ENCODE data around the gene SLC26A5.
A peak's percentile ranks its signal among the peaks of the same experiment; 100 is the strongest.

DNA sequence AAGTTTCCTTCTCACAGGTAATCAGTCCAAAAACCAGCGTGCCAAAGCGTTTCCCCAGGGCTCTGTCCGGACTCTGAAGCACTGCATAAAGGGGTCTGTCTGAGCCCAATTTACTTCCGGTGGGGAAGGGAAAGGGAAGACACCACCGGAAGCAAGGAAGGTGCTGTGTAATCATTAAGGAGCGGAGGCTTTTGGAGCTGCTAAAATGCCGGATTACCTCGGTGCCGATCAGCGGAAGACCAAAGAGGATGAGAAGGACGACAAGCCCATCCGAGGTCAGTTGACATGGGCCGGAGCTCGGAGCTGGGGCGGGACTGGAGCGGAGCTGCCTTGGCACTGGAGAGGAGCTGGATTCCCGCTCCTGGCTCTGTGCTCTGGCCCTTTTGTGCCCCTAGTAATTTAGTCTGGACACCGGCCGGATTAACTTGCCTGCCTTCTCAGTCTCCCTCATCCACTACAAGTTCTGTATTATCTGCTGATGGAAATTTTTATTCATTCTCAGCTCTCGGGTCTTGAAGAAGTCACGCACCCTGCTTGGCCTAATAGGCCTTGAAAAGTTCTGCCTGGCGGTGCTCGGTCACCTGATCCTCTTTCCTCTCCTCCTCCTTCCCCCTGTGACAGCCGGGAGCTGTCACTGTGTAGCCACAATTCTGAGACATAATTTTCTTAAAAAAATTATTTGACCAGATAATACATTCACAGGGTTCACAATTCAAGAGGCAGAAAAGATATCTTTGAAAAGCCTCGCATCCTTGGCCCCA lies 98.3 kb downstream of the SLC26A5 start, which contains the start of gene PSMC2:
- TF ChIP-seq CTCF (IDR thresholded peaks at IDR 0.05; ENCODE audit: control extremely low read depth in 1 of 3, insufficient read depth in 1 of 3, low read depth in 1 of 3, low read length in 3 of 3): no peak
- TF ChIP-seq POLR2A (IDR thresholded peaks at IDR 0.05; ENCODE audit: control extremely low read depth in 1 of 2, low read depth in 2 of 2, low read length in 2 of 2): peak; percentile 44 to 88
- no peak for TF ChIP-seq CEBPB (IDR thresholded peaks at IDR 0.05; ENCODE audit: low read depth, low read length)
- no peak for TF ChIP-seq ZNF274 (IDR thresholded peaks at IDR 0.05; ENCODE audit: borderline replicate concordance, extremely low read depth, low read length)
- TF ChIP-seq GABPA (IDR thresholded peaks at IDR 0.05; ENCODE audit: borderline replicate concordance, insufficient read depth, low read length): peak; percentile 99
- 0 out of 2 replicates have a peak, but pooled peaks have one; percentile 35 for TF ChIP-seq SP1 (IDR thresholded peaks at IDR 0.05; ENCODE audit: low read depth, low read length)
- no peak for TF ChIP-seq GTF2F1 (IDR thresholded peaks at IDR 0.05; ENCODE audit: borderline replicate concordance, low read depth, low read length)
- TF ChIP-seq HDAC2 (IDR thresholded peaks at IDR 0.05; ENCODE audit: borderline replicate concordance in 1 of 2, low read depth in 2 of 2, low read length in 2 of 2): peak; percentile 54 to 94; a peak in 2 of 4 replicates
- TF ChIP-seq JUN (IDR thresholded peaks at IDR 0.05; ENCODE audit: low read depth, low read length): no peak
- TF ChIP-seq SIN3A (conservative IDR thresholded peaks at IDR 0.05 in 1 of 2, IDR thresholded peaks at IDR 0.05 in 1 of 2; ENCODE audit: low read depth in 1 of 2, low read length in 2 of 2): peak; percentile 92 to 95
- TF ChIP-seq, protein P1, sequence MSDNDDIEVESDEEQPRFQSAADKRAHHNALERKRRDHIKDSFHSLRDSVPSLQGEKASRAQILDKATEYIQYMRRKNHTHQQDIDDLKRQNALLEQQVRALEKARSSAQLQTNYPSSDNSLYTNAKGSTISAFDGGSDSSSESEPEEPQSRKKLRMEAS (IDR thresholded peaks at IDR 0.05): no peak
- TF ChIP-seq JUND (IDR thresholded peaks at IDR 0.05; ENCODE audit: low read length): no peak
- no peak for TF ChIP-seq NRF1 (IDR thresholded peaks at IDR 0.05; ENCODE audit: low read depth, low read length)
- peak; percentile 91 for TF ChIP-seq TAF1 (IDR thresholded peaks at IDR 0.05; ENCODE audit: low read depth, low read length)
